C4-2B (cell line): Measurements from ENCODE around the gene SLC24A1.

Experiments used
- H3K27ac ChIP-seq: fragments of 450-650 bp; 2 replicates; pipeline ENCODE4 v1.5.1; 2017
- ZFX ChIP-seq: fragments of 450-650 bp; IDR thresholded peaks from 2 replicates; pipeline ENCODE4 v1.6.1; 2017
- TF ChIP-seq, protein P1 (sequence below): fragments of 450-650 bp; conservative IDR thresholded peaks from 2 replicates; pipeline ENCODE4 v1.5.1; 2017; ENCODE audit warnings: mild to moderate bottlenecking

Gene SLC24A1

DNA sequence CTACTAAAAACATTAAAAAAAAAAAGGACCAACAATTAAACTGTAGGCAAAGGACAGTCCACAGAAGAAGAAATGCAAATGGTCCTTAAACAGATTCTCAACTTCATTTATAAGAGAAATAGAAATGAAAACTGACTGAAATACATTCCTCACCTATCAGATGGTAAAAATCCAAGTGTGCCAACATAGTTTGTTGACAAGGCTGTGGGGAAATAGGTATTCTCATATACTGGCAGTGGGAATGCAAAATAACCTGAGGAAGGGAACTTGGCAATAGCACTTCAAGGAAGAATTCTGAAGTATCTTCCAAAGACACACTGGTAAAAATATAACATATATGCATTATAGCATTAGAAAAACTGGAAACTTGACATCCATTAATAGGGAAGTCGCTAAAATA lies 53.8 kb downstream of the SLC24A1 start:
- TF ChIP-seq ZFX: no peak
- TF ChIP-seq, protein P1, sequence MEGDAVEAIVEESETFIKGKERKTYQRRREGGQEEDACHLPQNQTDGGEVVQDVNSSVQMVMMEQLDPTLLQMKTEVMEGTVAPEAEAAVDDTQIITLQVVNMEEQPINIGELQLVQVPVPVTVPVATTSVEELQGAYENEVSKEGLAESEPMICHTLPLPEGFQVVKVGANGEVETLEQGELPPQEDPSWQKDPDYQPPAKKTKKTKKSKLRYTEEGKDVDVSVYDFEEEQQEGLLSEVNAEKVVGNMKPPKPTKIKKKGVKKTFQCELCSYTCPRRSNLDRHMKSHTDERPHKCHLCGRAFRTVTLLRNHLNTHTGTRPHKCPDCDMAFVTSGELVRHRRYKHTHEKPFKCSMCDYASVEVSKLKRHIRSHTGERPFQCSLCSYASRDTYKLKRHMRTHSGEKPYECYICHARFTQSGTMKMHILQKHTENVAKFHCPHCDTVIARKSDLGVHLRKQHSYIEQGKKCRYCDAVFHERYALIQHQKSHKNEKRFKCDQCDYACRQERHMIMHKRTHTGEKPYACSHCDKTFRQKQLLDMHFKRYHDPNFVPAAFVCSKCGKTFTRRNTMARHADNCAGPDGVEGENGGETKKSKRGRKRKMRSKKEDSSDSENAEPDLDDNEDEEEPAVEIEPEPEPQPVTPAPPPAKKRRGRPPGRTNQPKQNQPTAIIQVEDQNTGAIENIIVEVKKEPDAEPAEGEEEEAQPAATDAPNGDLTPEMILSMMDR: no peak
- no peak overlapping the region for H3K27ac ChIP-seq

- TF ChIP-seq, protein P1: no peak
- no peak for TF ChIP-seq ZFX
- no peak overlapping the region for H3K27ac ChIP-seq
These were observed 54.4 kb downstream of the SLC24A1 start for GRCh38 chr15:65676123-65676522.

GRCh38 chr15:65680544-65680943 lies 58.8 kb downstream of the SLC24A1 start:
- no peak overlapping the region for H3K27ac ChIP-seq
- TF ChIP-seq, protein P1: no peak
- no peak for TF ChIP-seq ZFX

DNA sequence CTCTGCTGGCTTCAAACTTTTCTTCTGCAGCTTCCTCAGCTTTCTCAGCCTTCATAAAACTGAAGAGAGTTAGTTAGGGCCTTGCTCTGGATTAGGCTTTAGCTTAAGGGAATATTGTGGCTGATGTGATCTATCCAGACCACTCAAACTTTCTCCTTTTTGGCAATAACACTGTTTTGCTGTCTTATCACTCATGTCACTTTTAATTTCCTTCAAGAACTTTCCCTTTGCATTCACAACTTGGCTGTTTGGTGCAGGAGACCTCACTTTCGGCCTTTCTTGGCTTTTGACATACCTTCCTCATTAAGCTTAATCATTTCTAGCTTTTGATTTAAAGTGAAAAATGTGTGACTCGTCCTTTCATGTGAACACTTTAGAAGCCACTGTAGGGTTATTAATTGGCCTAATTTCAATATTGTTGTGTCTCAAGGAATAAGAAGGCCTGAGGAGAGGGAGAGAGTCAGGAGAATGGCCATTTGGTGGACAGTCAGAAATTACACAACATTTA lies 60.7 kb downstream of the SLC24A1 start:
- TF ChIP-seq, protein P1: no peak
- no peak for TF ChIP-seq ZFX
- H3K27ac ChIP-seq: no peak overlapping the region

DNA sequence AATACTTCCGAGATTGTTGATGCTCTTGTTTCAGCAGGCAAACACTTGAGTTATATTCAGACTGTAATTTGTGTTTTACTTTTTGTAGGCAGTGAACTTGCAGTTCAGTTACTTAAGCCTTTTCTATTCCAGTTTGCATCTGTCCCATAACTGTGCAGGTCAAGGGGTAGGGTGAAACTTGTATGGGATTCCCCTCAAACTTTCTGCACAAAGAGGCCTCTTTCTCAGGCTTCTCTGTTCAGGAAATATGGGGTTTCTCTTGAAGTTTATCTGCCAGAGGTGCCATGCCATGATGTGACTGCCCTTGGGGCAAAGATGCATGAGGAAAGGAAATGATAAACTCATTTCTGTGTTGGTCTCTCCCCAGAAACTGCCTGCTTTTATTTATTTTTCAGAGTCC lies 66.7 kb downstream of the SLC24A1 start:
- no peak overlapping the region for H3K27ac ChIP-seq
- TF ChIP-seq, protein P1: no peak
- no peak for TF ChIP-seq ZFX

- TF ChIP-seq, protein P1: no peak
- TF ChIP-seq ZFX: no peak
- H3K27ac ChIP-seq: no peak overlapping the region
These were observed 68.4 kb downstream of the SLC24A1 start for GRCh38 chr15:65690173-65690572.

- H3K27ac ChIP-seq: no peak overlapping the region
- TF ChIP-seq ZFX: no peak
- TF ChIP-seq, protein P1: no peak
These were observed 69.0 kb downstream of the SLC24A1 start for GRCh38 chr15:65690778-65691177.
